ENCODE results near the gene ZDHHC14. TPM values are rescaled to one million over a fixed set of nuclear protein-coding genes. Genes with fewer than 3 reads are reported as not detected.
"Not testable (repeated sequence)": the region's sequence is repeated elsewhere in the genome, so short reads cannot be mapped to it uniquely, and the experiment has no call there.

The ZDHHC14 gene
- total RNA-seq, 1 donor: 7.9 TPM

DNA sequence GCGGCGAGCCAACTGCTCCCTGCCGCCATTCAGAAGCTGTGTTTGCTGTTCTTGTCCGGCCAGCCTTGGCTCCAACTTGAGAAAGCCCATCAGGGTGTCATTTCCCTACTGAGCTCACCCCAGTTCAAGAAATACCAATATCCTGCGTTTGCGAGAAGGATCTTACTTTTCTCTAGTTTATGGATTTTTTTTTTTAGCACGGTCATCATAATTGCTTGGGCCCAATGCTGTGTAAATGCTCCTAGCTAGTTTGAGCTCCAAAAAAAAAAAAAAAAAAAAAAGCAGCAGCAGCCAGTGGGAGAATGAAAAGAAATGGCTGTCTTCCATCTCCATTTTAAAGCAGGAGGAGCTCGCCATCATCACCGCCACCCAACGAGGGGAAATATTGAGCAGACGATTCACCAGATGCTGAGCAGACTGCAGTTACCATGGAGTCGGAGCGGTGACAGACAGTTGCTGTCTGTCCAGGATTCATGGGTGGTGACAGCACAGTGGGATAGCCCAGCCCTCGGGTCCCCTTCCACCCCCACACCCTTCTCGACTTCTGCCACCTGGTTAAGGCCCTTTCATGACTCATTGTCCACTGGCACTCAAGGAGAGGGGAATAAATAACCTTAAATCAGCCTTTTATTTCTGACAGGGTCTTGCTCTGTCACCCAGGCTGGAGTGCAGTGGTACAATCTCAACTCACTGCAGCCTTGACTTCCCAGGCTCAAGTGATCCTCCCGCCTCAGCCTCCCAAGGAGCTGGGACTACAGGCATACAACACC is 309.6 kb downstream of the ZDHHC14 start:
- no peak for DNase-seq (ENCODE audit: low read depth)
- H3K4me3 ChIP-seq (ENCODE audit: low read depth, low read length): no peak overlapping the region
- no peak for TF ChIP-seq CTCF (IDR thresholded peaks at IDR 0.05; ENCODE audit: insufficient read depth, low read length)

GRCh38 chr6:157691621-157692020 is 310.6 kb downstream of the ZDHHC14 start:
- H3K4me3 ChIP-seq (ENCODE audit: low read depth, low read length): not testable (repeated sequence)

DNA sequence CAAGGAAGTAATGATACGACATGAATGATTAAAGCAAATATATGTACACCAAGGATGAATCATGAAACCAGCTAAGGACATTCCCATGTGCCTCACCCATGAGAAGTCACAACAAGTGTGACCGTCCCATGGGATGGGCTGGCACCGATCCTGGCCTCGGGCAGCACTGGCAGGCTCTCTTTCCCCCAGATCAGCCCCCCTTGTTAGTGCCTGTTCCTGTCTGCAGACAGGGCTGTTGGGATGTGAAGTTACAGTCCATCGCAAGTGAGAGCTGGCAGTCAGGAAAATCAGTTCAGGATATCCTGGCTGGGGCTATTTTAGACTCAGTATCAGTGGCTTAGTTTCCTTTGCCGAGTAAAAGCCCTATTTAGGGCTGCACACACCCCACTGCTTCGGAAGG is 312.9 kb downstream of the ZDHHC14 start:
- DNase-seq (ENCODE audit: low read depth): no peak
- no peak for TF ChIP-seq CTCF (IDR thresholded peaks at IDR 0.05; ENCODE audit: insufficient read depth, low read length)
- H3K4me3 ChIP-seq (ENCODE audit: low read depth, low read length): no peak overlapping the region

More at GRCh38 chr6:157691621-157692020, 310.6 kb downstream of the ZDHHC14 start:
- not testable (repeated sequence) for DNase-seq (ENCODE audit: low read depth)

- no peak overlapping the region for H3K4me3 ChIP-seq (ENCODE audit: low read depth, low read length)
- TF ChIP-seq CTCF (IDR thresholded peaks at IDR 0.05; ENCODE audit: insufficient read depth, low read length): no peak
- no peak for DNase-seq (ENCODE audit: low read depth)
These were observed 314.5 kb downstream of the ZDHHC14 start for GRCh38 chr6:157695301-157696040.

- no peak for DNase-seq (ENCODE audit: low read depth)
- TF ChIP-seq CTCF (IDR thresholded peaks at IDR 0.05; ENCODE audit: insufficient read depth, low read length): no peak
- no peak overlapping the region for H3K4me3 ChIP-seq (ENCODE audit: low read depth, low read length)
These were observed 319.0 kb downstream of the ZDHHC14 start for GRCh38 chr6:157699777-157700636.

DNA sequence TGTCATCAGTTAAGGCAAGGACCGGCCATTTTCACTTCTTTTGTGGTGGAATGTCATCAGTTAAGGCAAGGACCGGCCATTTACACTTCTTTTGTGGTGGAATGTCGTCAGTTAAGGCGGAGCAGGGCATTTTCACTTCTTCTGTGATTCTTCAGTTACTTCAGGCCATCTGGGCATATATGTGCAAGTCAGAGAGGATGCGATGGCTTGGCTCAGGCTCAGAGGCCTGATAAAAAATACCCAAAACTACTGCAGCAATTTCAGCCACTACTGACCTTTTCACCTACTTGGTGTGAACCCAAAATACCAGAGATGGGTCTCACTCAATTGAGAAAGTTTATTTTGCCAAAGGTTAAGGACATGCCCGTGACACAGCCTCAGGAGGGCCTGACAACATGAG is 325.4 kb downstream of the ZDHHC14 start:
- not testable (repeated sequence) for DNase-seq (ENCODE audit: low read depth); H3K4me3 ChIP-seq (ENCODE audit: low read depth, low read length)

- H3K4me3 ChIP-seq (ENCODE audit: low read depth, low read length): no peak overlapping the region
- peak; percentile 17 for DNase-seq (ENCODE audit: low read depth)
- TF ChIP-seq CTCF (IDR thresholded peaks at IDR 0.05; ENCODE audit: insufficient read depth, low read length): no peak
These were observed 325.9 kb downstream of the ZDHHC14 start for GRCh38 chr6:157706883-157707282.
